ENCODE measurements around the gene LNX1.

LNX1 gene

GRCh38 chr4:53532521-53532920 is 58.8 kb downstream of the LNX1 start:
- no peak for DNase-seq (ENCODE audit: low spot score)
- no peak for ATAC-seq (ENCODE audit: low read depth)
- Histone ChIP-seq H3K36me3 (ENCODE audit: low read depth) (no peaks in the 10 kb centered on the region), H3K4me3 (ENCODE audit: severe bottlenecking) (no peak overlapping the region), H3K4me1 (ENCODE audit: insufficient read depth, poor library complexity, severe bottlenecking) (no peaks in the 10 kb centered on the region), H3K27me3 (ENCODE audit: insufficient read depth, poor library complexity, severe bottlenecking) (no peaks in the 10 kb centered on the region), H3K27ac (ENCODE audit: poor library complexity, severe bottlenecking) (no peak overlapping the region), H3K9me3 (ENCODE audit: severe bottlenecking) (no peaks in the 10 kb centered on the region)
- no peak for TF ChIP-seq CTCF (IDR thresholded peaks at IDR 0.05; ENCODE audit: poor library complexity, severe bottlenecking)

- no peaks in the 10 kb centered on the region for H3K27me3 ChIP-seq (ENCODE audit: insufficient read depth, poor library complexity, severe bottlenecking)
- no peak for TF ChIP-seq CTCF (IDR thresholded peaks at IDR 0.05; ENCODE audit: poor library complexity, severe bottlenecking)
- ATAC-seq (ENCODE audit: low read depth) = no peak
- H3K4me1 ChIP-seq (ENCODE audit: insufficient read depth, poor library complexity, severe bottlenecking) = no peaks in the 10 kb centered on the region
- no peaks in the 10 kb centered on the region for H3K9me3 ChIP-seq (ENCODE audit: severe bottlenecking)
- no peaks in the 10 kb centered on the region for H3K36me3 ChIP-seq (ENCODE audit: low read depth)
- H3K27ac ChIP-seq (ENCODE audit: poor library complexity, severe bottlenecking) = no peak overlapping the region
- DNase-seq (ENCODE audit: low spot score) = no peak
- H3K4me3 ChIP-seq (ENCODE audit: severe bottlenecking) = no peak overlapping the region
Observed at GRCh38 chr4:53531585-53532224, 59.6 kb downstream of the LNX1 start.

- Histone ChIP-seq H3K9me3 (ENCODE audit: severe bottlenecking) (no peaks in the 10 kb centered on the region), H3K27me3 (ENCODE audit: insufficient read depth, poor library complexity, severe bottlenecking) (no peaks in the 10 kb centered on the region), H3K4me3 (ENCODE audit: severe bottlenecking) (no peak overlapping the region), H3K36me3 (ENCODE audit: low read depth) (no peaks in the 10 kb centered on the region), H3K4me1 (ENCODE audit: insufficient read depth, poor library complexity, severe bottlenecking) (no peaks in the 10 kb centered on the region), H3K27ac (ENCODE audit: poor library complexity, severe bottlenecking) (no peak overlapping the region)
- TF ChIP-seq CTCF (IDR thresholded peaks at IDR 0.05; ENCODE audit: poor library complexity, severe bottlenecking) = no peak
- ATAC-seq (ENCODE audit: low read depth) (no peak), DNase-seq (ENCODE audit: low spot score) (no peak)
Observed at GRCh38 chr4:53529025-53529424, 62.3 kb downstream of the LNX1 start.

- Histone ChIP-seq H3K4me1 (ENCODE audit: insufficient read depth, poor library complexity, severe bottlenecking) (no peaks in the 10 kb centered on the region), H3K27me3 (ENCODE audit: insufficient read depth, poor library complexity, severe bottlenecking) (no peaks in the 10 kb centered on the region), H3K9me3 (ENCODE audit: severe bottlenecking) (no peaks in the 10 kb centered on the region), H3K4me3 (ENCODE audit: severe bottlenecking) (no peak overlapping the region), H3K36me3 (ENCODE audit: low read depth) (no peaks in the 10 kb centered on the region), H3K27ac (ENCODE audit: poor library complexity, severe bottlenecking) (no peak overlapping the region)
- ATAC-seq (ENCODE audit: low read depth) = no peak
- TF ChIP-seq CTCF (IDR thresholded peaks at IDR 0.05; ENCODE audit: poor library complexity, severe bottlenecking) = no peak
- DNase-seq (ENCODE audit: low spot score) = no peak
Observed at GRCh38 chr4:53527930-53528329, 63.4 kb downstream of the LNX1 start.

- ATAC-seq (ENCODE audit: low read depth) (no peak), DNase-seq (ENCODE audit: low spot score) (no peak)
- H3K9me3 ChIP-seq (ENCODE audit: severe bottlenecking) = no peaks in the 10 kb centered on the region
- H3K4me3 ChIP-seq (ENCODE audit: severe bottlenecking) = no peak overlapping the region
- H3K4me1 ChIP-seq (ENCODE audit: insufficient read depth, poor library complexity, severe bottlenecking) = no peaks in the 10 kb centered on the region
- TF ChIP-seq CTCF (IDR thresholded peaks at IDR 0.05; ENCODE audit: poor library complexity, severe bottlenecking) = no peak
- no peaks in the 10 kb centered on the region for H3K27me3 ChIP-seq (ENCODE audit: insufficient read depth, poor library complexity, severe bottlenecking)
- H3K36me3 ChIP-seq (ENCODE audit: low read depth) = no peaks in the 10 kb centered on the region
- H3K27ac ChIP-seq (ENCODE audit: poor library complexity, severe bottlenecking) = no peak overlapping the region
Observed at GRCh38 chr4:53527326-53527725, 64.0 kb downstream of the LNX1 start.
